Measurements from ENCODE around the gene MED26.

- TF ChIP-seq ZBTB20 (tag by site-specific recombination; IDR thresholded peaks at IDR 0.05), result peak; percentile 18; the same call in 1 of the 2 replicates
- no peak for TF ChIP-seq ZNF10 (tag by site-specific recombination; IDR thresholded peaks at IDR 0.05)
- TF ChIP-seq CTCF (tag by site-specific recombination; IDR thresholded peaks at IDR 0.05), result no peak
- no peak for TF ChIP-seq ZNF239 (tag by site-specific recombination; IDR thresholded peaks at IDR 0.05)
- TF ChIP-seq SP7 (tag by site-specific recombination; IDR thresholded peaks at IDR 0.05), result no peak
- TF ChIP-seq ZNF26 (tag by site-specific recombination; IDR thresholded peaks at IDR 0.05), result no peak
- TF ChIP-seq TCF7L2 (IDR thresholded peaks at IDR 0.05; ENCODE audit: borderline replicate concordance, low read depth, low read length), result no peak
- TF ChIP-seq ZNF670 (tag by site-specific recombination; IDR thresholded peaks at IDR 0.05; ENCODE audit: low read depth), result no peak
- no peak for TF ChIP-seq ZFP37 (tag by site-specific recombination; IDR thresholded peaks at IDR 0.05)
- no peak for TF ChIP-seq ZNF140 (tag by site-specific recombination; IDR thresholded peaks at IDR 0.05)
- no peak for TF ChIP-seq ZNF211 (tag by site-specific recombination; IDR thresholded peaks at IDR 0.05; ENCODE audit: low read depth)
- TF ChIP-seq ZNF280D (tag by site-specific recombination; IDR thresholded peaks at IDR 0.05), result no peak
- TF ChIP-seq ZNF362 (tag by site-specific recombination; IDR thresholded peaks at IDR 0.05), result no peak
Observed at GRCh38 chr19:16581145-16581970, 46.6 kb downstream of the MED26 start.

Measured in HEK293 (cell line).